RWPE2 (cell line): ENCODE results near the gene SFTPB.

Source experiments
- ATAC-seq: fragments of 200-7000 bp; cut with Tn5 transposase; 3 replicates; pipeline ENCODE4 v1.9.1; 2021; ENCODE audit warnings: low read depth
- DNase-seq: peaks from one replicate; pipeline ENCODE4 v3.0.0-alpha.2; 2020; ENCODE audit warnings: low spot score
- H3K27ac ChIP-seq: fragments of 450-650 bp; 2 replicates; pipeline ENCODE4 v1.5.1; 2017; ENCODE audit warnings: mild to moderate bottlenecking; ENCODE audit not compliant: poor library complexity, severe bottlenecking
- H3K27me3 ChIP-seq: fragments of 250-450 bp; sonication (Bioruptor Pico); 2 replicates; pipeline ENCODE4 v1.5.1; 2021; ENCODE audit warnings: mild to moderate bottlenecking, moderate library complexity; ENCODE audit not compliant: insufficient read depth, poor library complexity, severe bottlenecking
- H3K36me3 ChIP-seq: fragments of 250-450 bp; sonication (Bioruptor Pico); 2 replicates; pipeline ENCODE4 v1.5.1; 2020; ENCODE audit warnings: low read depth, mild to moderate bottlenecking, moderate library complexity
- H3K4me1 ChIP-seq: fragments of 250-450 bp; sonication (Bioruptor Pico); 2 replicates; pipeline ENCODE4 v1.5.1; 2021; ENCODE audit warnings: mild to moderate bottlenecking, moderate library complexity; ENCODE audit not compliant: insufficient read depth, poor library complexity, severe bottlenecking
- H3K4me3 ChIP-seq: fragments of 250-450 bp; sonication (Bioruptor Pico); 2 replicates; pipeline ENCODE4 v1.5.1; 2021; ENCODE audit warnings: mild to moderate bottlenecking, moderate library complexity; ENCODE audit not compliant: severe bottlenecking
- H3K9me3 ChIP-seq: fragments of 250-450 bp; sonication (Bioruptor Pico); 2 replicates; pipeline ENCODE4 v1.5.1; 2021; ENCODE audit warnings: mild to moderate bottlenecking, moderate library complexity; ENCODE audit not compliant: severe bottlenecking
- TF ChIP-seq, protein P1 (sequence below): fragments of 450-650 bp; IDR thresholded peaks from one replicate; pipeline ENCODE4 v1.5.1; 2017; ENCODE audit warnings: mild to moderate bottlenecking, moderate library complexity; ENCODE audit not compliant: poor library complexity, severe bottlenecking

Gene SFTPB

GRCh38 chr2:85611705-85612587, 56.1 kb downstream of the SFTPB start, which contains the start of gene C2orf68:
Gene C2orf68, minus strand, starts transcription at chr2:85612066. Its CDS starts 82 bp downstream, at chr2:85611984.
- H3K4me1 ChIP-seq: no peaks in the 10 kb centered on the region
- no peaks in the 10 kb centered on the region for H3K9me3 ChIP-seq
- peak within 1 kb of the TSS; percentile 82 for H3K4me3 ChIP-seq
- peak within 1 kb of the TSS; percentile 73 for H3K27ac ChIP-seq
- no peaks in the 10 kb centered on the region for H3K27me3 ChIP-seq
- DNase-seq (peak; percentile 89), ATAC-seq (peak; percentile 82)
- TF ChIP-seq, protein P1, sequence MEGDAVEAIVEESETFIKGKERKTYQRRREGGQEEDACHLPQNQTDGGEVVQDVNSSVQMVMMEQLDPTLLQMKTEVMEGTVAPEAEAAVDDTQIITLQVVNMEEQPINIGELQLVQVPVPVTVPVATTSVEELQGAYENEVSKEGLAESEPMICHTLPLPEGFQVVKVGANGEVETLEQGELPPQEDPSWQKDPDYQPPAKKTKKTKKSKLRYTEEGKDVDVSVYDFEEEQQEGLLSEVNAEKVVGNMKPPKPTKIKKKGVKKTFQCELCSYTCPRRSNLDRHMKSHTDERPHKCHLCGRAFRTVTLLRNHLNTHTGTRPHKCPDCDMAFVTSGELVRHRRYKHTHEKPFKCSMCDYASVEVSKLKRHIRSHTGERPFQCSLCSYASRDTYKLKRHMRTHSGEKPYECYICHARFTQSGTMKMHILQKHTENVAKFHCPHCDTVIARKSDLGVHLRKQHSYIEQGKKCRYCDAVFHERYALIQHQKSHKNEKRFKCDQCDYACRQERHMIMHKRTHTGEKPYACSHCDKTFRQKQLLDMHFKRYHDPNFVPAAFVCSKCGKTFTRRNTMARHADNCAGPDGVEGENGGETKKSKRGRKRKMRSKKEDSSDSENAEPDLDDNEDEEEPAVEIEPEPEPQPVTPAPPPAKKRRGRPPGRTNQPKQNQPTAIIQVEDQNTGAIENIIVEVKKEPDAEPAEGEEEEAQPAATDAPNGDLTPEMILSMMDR: no peak
- H3K36me3 ChIP-seq: peaks cover 17% of the 10 kb centered on the region

DNA sequence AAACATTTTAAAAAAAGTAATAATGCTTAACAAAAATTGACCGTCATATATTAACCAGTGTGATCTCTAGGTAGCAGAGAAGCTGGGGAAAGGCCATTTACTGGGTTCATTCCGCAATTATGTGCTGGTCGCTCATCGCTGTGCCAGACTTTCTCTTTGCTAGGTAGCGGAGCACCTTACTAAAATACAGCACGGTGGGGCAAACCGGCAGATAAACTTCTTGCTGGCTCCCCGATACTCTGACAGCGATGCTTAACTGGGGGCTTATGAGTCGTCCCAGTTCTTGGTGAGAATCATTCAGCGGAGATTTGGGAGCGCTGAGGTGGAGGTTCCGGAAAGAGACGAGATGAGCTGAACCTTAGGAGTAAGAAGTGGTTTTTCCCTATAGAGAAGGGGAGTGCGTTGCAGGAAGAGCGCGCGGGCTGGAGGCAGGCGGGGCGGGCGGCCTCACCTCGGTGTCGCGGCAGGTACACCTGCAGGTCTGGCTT, 56.7 kb downstream of the SFTPB start:
- Histone ChIP-seq H3K36me3 (peaks cover 14% of the 10 kb centered on the region), H3K27ac (peak overlapping the region; percentile 73), H3K27me3 (no peaks in the 10 kb centered on the region), H3K4me3 (peak overlapping the region; percentile 82), H3K9me3 (no peaks in the 10 kb centered on the region), H3K4me1 (no peaks in the 10 kb centered on the region)
- peak; percentile 37 for ATAC-seq
- DNase-seq: no peak
- TF ChIP-seq, protein P1: no peak
